Neural crest cell (in vitro differentiated cells): Measurements from ENCODE around the gene NFIB. TPM values are rescaled to one million over a fixed set of nuclear protein-coding genes. Genes with fewer than 3 reads are reported as not detected.

Experiments used
- DNase-seq: peaks from one replicate; pipeline ENCODE4 v3.0.0; 2021; ENCODE audit warnings: low read depth, mixed read lengths, low spot score
- H3K27ac Mint-ChIP-seq: one replicate; pipeline ENCODE4 v1.8.0; 2021; ENCODE audit warnings: mild to moderate bottlenecking, mixed read lengths; ENCODE audit not compliant: unreplicated experiment
- H3K27me3 Mint-ChIP-seq: 2 replicates; pipeline ENCODE4 v1.8.0; 2021; ENCODE audit warnings: low read depth, mild to moderate bottlenecking, mixed read lengths
- H3K36me3 Mint-ChIP-seq: 2 replicates; pipeline ENCODE4 v1.8.0; 2021; ENCODE audit warnings: low read depth, mild to moderate bottlenecking, mixed read lengths
- H3K4me1 Mint-ChIP-seq: 2 replicates; pipeline ENCODE4 v1.8.0; 2021; ENCODE audit warnings: mixed read lengths
- H3K4me3 Mint-ChIP-seq: one replicate; pipeline ENCODE4 v1.8.0; 2021; ENCODE audit warnings: mild to moderate bottlenecking, mixed read lengths
- H3K9me3 Mint-ChIP-seq: 2 replicates; pipeline ENCODE4 v1.8.0; 2021; ENCODE audit warnings: mixed read lengths
- long read RNA-seq: library from polyadenylated mRNA; unstranded; transcript quantifications from one replicate; pipeline ENCODE4 v2.0.0, GENCODE V29; 2020
- total RNA-seq: library from RNA; stranded (reverse); gene quantifications from 2 replicates; pipeline ENCODE4 v1.2.1, GENCODE V29; 2021
- TF ChIP-seq, protein P1 (sequence below): fragments of 200-600 bp; sonication (generic); conservative IDR thresholded peaks from 2 replicates; pipeline ENCODE4 v1.5.0; 2021; ENCODE audit warnings: antibody characterized with exemption, mild to moderate bottlenecking

Gene NFIB
- 2.9 and 3.7 TPM in 2 replicates for total RNA-seq
- long read RNA-seq, partial matches to known transcripts, result 0 of 1 reads
- long read RNA-seq, other reads (novel, unspliced or antisense), result 1 of 1 reads

DNA sequence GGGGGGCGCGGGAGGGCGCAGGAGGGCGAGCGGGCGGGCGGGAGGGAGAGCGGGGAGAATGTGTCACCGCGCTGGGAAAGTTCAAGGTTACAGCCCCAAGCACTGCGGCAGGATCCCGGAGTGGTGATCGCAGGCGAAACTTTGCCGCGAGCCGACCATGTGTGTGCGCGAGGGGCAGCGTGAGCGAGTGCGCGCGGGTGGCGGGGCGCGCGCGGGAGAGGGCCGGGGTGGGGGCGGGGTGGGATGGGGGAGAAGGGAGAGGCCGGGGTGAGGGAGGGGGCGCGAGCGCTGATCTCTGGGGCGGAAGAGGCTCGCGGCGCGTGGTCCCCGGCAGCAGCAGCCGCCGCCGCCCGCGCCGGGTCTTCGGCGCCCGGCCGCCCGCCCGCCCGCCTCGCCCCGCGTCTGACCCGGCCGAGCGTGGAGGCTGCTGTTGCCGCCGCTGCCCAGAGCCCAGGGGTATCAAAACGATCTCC, at the start of gene NFIB:
Gene NFIB (minus strand): TSS at position 191 of the 473 bp plus-strand sequence. CDS start 630 bp downstream, outside the sequence.
- Mint-ChIP-seq H3K4me3 (peak within 1 kb of the TSS; percentile 93), H3K4me1 (peaks cover 37% of the 10 kb centered on the region)
- TF ChIP-seq, protein P1, sequence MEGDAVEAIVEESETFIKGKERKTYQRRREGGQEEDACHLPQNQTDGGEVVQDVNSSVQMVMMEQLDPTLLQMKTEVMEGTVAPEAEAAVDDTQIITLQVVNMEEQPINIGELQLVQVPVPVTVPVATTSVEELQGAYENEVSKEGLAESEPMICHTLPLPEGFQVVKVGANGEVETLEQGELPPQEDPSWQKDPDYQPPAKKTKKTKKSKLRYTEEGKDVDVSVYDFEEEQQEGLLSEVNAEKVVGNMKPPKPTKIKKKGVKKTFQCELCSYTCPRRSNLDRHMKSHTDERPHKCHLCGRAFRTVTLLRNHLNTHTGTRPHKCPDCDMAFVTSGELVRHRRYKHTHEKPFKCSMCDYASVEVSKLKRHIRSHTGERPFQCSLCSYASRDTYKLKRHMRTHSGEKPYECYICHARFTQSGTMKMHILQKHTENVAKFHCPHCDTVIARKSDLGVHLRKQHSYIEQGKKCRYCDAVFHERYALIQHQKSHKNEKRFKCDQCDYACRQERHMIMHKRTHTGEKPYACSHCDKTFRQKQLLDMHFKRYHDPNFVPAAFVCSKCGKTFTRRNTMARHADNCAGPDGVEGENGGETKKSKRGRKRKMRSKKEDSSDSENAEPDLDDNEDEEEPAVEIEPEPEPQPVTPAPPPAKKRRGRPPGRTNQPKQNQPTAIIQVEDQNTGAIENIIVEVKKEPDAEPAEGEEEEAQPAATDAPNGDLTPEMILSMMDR, result no peak

DNA sequence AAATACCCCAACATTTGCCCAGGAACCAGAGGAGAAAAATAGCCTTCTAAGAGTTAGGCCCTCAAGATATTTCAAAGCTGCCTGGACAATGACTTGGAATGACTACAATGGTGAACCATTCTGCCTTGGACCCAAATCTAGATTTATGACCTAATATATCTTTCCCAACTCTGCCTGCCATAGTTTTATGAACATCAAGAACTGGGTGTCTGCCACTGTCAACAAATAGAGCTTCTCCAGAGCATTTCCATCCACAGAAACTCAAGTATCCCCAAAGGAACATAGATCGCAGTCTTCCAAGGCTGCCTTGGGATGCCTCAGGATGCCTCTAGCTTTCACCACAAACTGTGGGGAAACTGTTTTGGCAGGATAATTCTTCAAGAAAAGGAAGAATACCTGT, 48.2 kb upstream of the NFIB start:
- peaks cover 8% of the 10 kb centered on the region for H3K9me3 Mint-ChIP-seq
- no peak overlapping the region for H3K4me3 Mint-ChIP-seq
- no peaks in the 10 kb centered on the region for H3K27me3 Mint-ChIP-seq
- no peaks in the 10 kb centered on the region for H3K4me1 Mint-ChIP-seq
- no peak for DNase-seq
- TF ChIP-seq, protein P1, result no peak
- H3K27ac Mint-ChIP-seq, result no peak overlapping the region
- peaks cover 4% of the 10 kb centered on the region for H3K36me3 Mint-ChIP-seq

More for the DNA sequence above, at the start of gene NFIB:
- peak within 1 kb of the TSS; percentile 94 for H3K27ac Mint-ChIP-seq
- no peaks in the 10 kb centered on the region for H3K9me3 Mint-ChIP-seq
- no peaks in the 10 kb centered on the region for H3K36me3 Mint-ChIP-seq
- peak; percentile 40 for DNase-seq
- H3K27me3 Mint-ChIP-seq, result peaks cover 85% of the 10 kb centered on the region

DNA sequence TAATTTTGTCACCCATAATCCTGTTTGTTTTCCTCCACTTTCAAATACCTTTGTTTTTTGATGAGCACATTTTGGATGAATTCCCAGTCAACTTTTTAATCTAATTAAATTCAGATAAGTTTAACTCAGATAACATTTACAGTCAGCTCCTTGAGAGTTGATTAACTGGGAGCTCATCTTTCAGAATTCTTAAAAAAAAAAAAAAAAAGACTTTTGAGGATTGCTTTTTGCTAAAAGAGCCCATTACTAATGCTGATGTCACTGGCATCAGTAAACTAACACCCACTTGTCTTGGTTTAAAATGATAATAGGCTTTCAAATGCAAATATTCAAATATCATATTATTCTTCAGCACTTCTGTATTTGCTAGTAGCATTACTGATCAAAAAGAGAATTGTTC, 47.1 kb upstream of the NFIB start:
- Mint-ChIP-seq H3K27ac (no peak overlapping the region), H3K9me3 (peaks cover 4% of the 10 kb centered on the region), H3K4me1 (no peaks in the 10 kb centered on the region), H3K4me3 (no peak overlapping the region), H3K27me3 (no peaks in the 10 kb centered on the region), H3K36me3 (no peaks in the 10 kb centered on the region)
- TF ChIP-seq, protein P1, result no peak
- no peak for DNase-seq

DNA sequence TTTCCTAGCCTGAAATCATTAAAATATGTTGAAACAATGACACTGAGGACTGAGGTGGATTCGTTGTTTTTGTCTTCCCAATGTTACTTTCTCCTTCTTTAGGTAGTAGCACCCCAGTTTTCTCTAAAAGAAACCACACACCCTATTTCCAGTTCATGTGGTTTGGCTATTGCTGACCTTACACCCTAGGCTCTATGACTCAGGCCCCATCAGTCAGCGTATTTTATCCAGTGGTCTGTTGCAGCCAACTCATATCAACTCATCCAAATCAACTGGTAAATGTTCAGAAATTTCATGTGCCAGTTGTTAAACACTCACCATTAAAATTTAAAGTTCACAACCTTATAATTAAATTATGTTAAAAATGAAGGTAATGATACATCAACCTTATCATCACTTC, 44.6 kb upstream of the NFIB start:
- no peak for DNase-seq
- TF ChIP-seq, protein P1, result no peak
- H3K4me1 Mint-ChIP-seq, result peaks cover 11% of the 10 kb centered on the region
- H3K27me3 Mint-ChIP-seq, result peaks cover 6% of the 10 kb centered on the region
- no peak overlapping the region for H3K27ac Mint-ChIP-seq
- no peaks in the 10 kb centered on the region for H3K36me3 Mint-ChIP-seq
- no peak overlapping the region for H3K4me3 Mint-ChIP-seq
- H3K9me3 Mint-ChIP-seq, result no peaks in the 10 kb centered on the region

DNA sequence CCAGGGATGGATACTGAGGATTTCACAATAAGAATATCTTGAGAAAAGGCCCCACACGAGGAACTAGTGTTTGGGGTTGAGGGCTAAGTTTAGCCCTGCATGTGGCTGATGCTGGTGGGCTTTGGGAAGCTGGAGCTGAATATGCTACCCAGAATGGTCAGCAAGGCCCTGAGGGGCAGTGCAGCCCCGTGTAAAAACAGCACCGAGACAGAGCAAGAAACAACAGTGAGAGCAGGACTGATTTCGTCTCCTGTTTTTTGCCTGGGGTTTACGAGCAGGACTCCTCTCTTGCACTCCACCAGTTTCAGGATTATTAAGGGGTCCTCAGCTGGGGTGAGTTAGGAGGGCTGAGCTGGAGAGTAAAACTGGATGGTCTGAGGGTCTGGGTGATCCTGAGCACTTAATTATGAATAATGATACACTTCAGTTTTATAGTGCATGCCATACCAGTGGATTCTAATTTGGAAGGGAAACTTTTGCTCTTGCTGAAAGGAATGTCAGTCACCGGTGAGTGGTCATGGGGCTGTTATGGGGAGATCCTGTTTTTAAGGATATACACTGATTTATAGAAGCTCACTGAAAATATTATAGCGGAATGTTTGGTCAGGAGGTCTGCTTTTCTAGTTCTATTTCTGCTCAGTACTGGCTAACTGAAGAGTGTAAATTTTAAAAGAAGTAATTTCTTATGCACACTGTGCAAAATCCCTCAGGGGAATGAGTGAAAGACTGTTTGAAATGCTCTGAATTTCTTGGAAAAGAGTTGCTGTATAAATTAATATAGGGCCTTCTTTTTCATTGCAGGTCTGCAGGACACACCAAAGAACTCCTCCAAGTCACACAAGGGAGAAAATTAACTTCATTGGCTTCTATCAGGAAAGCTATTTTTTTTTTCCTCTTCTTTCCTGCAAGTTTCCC, 42.7 kb upstream of the NFIB start:
- no peaks in the 10 kb centered on the region for H3K36me3 Mint-ChIP-seq
- TF ChIP-seq, protein P1, result no peak
- no peak for DNase-seq
- H3K27me3 Mint-ChIP-seq, result peaks cover 6% of the 10 kb centered on the region
- peak overlapping the region; percentile 81 for H3K27ac Mint-ChIP-seq
- peaks cover 20% of the 10 kb centered on the region for H3K4me1 Mint-ChIP-seq
- H3K4me3 Mint-ChIP-seq, result no peak overlapping the region
- no peaks in the 10 kb centered on the region for H3K9me3 Mint-ChIP-seq
